ENCODE data around the gene GOSR2. TPM values are rescaled to one million over a fixed set of nuclear protein-coding genes. Genes with fewer than 3 reads are reported as not detected.

GOSR2 gene
- total RNA-seq, 1 donor from 2014 or later, result 62.2 TPM

GRCh38 chr17:46928467-46929261 is 5.7 kb downstream of the GOSR2 start:
- no peak for DNase-seq
- no peak overlapping the region for H3K27ac Mint-ChIP-seq
- no peaks in the 10 kb centered on the region for H3K27me3 Mint-ChIP-seq
- intact Hi-C loops (cut with micrococcal nuclease), result loop anchor here (5.0 kb wide), 1 partner anchor 694 kb away; no protein-coding TSS in a partner anchor
- peaks cover 45% of the 10 kb centered on the region for H3K36me3 Mint-ChIP-seq (ENCODE audit: low read depth)
- H3K9me3 Mint-ChIP-seq, result no peaks in the 10 kb centered on the region
- H3K4me3 Mint-ChIP-seq, result no peak overlapping the region
- H3K4me1 Mint-ChIP-seq, result peaks cover 35% of the 10 kb centered on the region

GRCh38 chr17:46929413-46929812 is 6.5 kb downstream of the GOSR2 start:
- H3K27ac Mint-ChIP-seq, result no peak overlapping the region
- H3K27me3 Mint-ChIP-seq, result no peaks in the 10 kb centered on the region
- intact Hi-C loops (cut with micrococcal nuclease), result loop anchor here (5.0 kb wide), 1 partner anchor 693 kb away; no protein-coding TSS in a partner anchor
- H3K4me3 Mint-ChIP-seq, result no peak overlapping the region
- H3K4me1 Mint-ChIP-seq, result peaks cover 29% of the 10 kb centered on the region
- no peaks in the 10 kb centered on the region for H3K9me3 Mint-ChIP-seq
- no peak for DNase-seq
- H3K36me3 Mint-ChIP-seq (ENCODE audit: low read depth), result peaks cover 52% of the 10 kb centered on the region

- Mint-ChIP-seq H3K36me3 (ENCODE audit: low read depth) (peaks cover 55% of the 10 kb centered on the region), H3K27me3 (no peaks in the 10 kb centered on the region), H3K4me3 (no peak overlapping the region), H3K4me1 (peaks cover 27% of the 10 kb centered on the region), H3K27ac (no peak overlapping the region), H3K9me3 (no peaks in the 10 kb centered on the region)
- no peak for DNase-seq
- intact Hi-C loops (cut with micrococcal nuclease), result no loop called here
These were observed 7.1 kb downstream of the GOSR2 start for GRCh38 chr17:46930051-46930450.

- intact Hi-C loops (cut with micrococcal nuclease), result no loop called here
- Mint-ChIP-seq H3K27ac (no peak overlapping the region), H3K27me3 (no peaks in the 10 kb centered on the region), H3K9me3 (no peaks in the 10 kb centered on the region), H3K4me3 (no peak overlapping the region), H3K4me1 (peaks cover 17% of the 10 kb centered on the region), H3K36me3 (ENCODE audit: low read depth) (peaks cover 64% of the 10 kb centered on the region)
- no peak for DNase-seq
These were observed 8.6 kb downstream of the GOSR2 start for GRCh38 chr17:46931596-46931995.

GRCh38 chr17:46935658-46936266 is 12.8 kb downstream of the GOSR2 start:
- Mint-ChIP-seq H3K4me3 (no peak overlapping the region), H3K4me1 (no peaks in the 10 kb centered on the region), H3K27me3 (no peaks in the 10 kb centered on the region), H3K27ac (no peak overlapping the region), H3K36me3 (ENCODE audit: low read depth) (peaks cover 85% of the 10 kb centered on the region), H3K9me3 (no peaks in the 10 kb centered on the region)
- DNase-seq, result no peak
- intact Hi-C loops (cut with micrococcal nuclease), result no loop called here

- H3K27me3 Mint-ChIP-seq, result no peaks in the 10 kb centered on the region
- no peaks in the 10 kb centered on the region for H3K9me3 Mint-ChIP-seq
- H3K27ac Mint-ChIP-seq, result no peak overlapping the region
These were observed 17.9 kb downstream of the GOSR2 start for GRCh38 chr17:46940692-46941404.

GRCh38 chr17:46942441-46943217 is 19.7 kb downstream of the GOSR2 start:
- no peaks in the 10 kb centered on the region for H3K9me3 Mint-ChIP-seq
- no peak overlapping the region for H3K4me3 Mint-ChIP-seq
- DNase-seq, result peak; percentile 84
- peak overlapping the region; percentile 56 for H3K27ac Mint-ChIP-seq
- H3K36me3 Mint-ChIP-seq (ENCODE audit: low read depth), result peaks cover 29% of the 10 kb centered on the region
- H3K27me3 Mint-ChIP-seq, result no peaks in the 10 kb centered on the region
- intact Hi-C loops (cut with micrococcal nuclease), result loop anchor here (5.0 to 10.0 kb wide), 2 partner anchors 60 to 98 kb away; no protein-coding TSS in a partner anchor
- peaks cover 9% of the 10 kb centered on the region for H3K4me1 Mint-ChIP-seq

More at GRCh38 chr17:46940692-46941404, 17.9 kb downstream of the GOSR2 start:
- intact Hi-C loops (cut with micrococcal nuclease), result loop anchor here (5.0 to 10.0 kb wide), 2 partner anchors 61 to 96 kb away; no protein-coding TSS in a partner anchor
- H3K4me3 Mint-ChIP-seq, result no peak overlapping the region
- peaks cover 9% of the 10 kb centered on the region for H3K4me1 Mint-ChIP-seq
- peak; percentile 91 for DNase-seq
- H3K36me3 Mint-ChIP-seq (ENCODE audit: low read depth), result peaks cover 45% of the 10 kb centered on the region

- no peak for DNase-seq
- no peaks in the 10 kb centered on the region for H3K9me3 Mint-ChIP-seq
- H3K27me3 Mint-ChIP-seq, result no peaks in the 10 kb centered on the region
- intact Hi-C loops (cut with micrococcal nuclease), result loop anchor here (5.0 to 10.0 kb wide), 2 partner anchors 59 to 98 kb away; no protein-coding TSS in a partner anchor
- H3K4me3 Mint-ChIP-seq, result no peak overlapping the region
- peaks cover 27% of the 10 kb centered on the region for H3K36me3 Mint-ChIP-seq (ENCODE audit: low read depth)
- H3K27ac Mint-ChIP-seq, result no peak overlapping the region
- H3K4me1 Mint-ChIP-seq, result peaks cover 9% of the 10 kb centered on the region
These were observed 20.2 kb downstream of the GOSR2 start for GRCh38 chr17:46943218-46943500.

GRCh38 chr17:46943501-46944393 is 20.8 kb downstream of the GOSR2 start:
- no peak for DNase-seq
- Mint-ChIP-seq H3K9me3 (no peaks in the 10 kb centered on the region), H3K36me3 (ENCODE audit: low read depth) (peaks cover 22% of the 10 kb centered on the region), H3K4me1 (peaks cover 9% of the 10 kb centered on the region), H3K27ac (no peak overlapping the region), H3K4me3 (no peak overlapping the region), H3K27me3 (no peaks in the 10 kb centered on the region)
- intact Hi-C loops (cut with micrococcal nuclease), result loop anchor here (5.0 to 10.0 kb wide), 2 partner anchors 59 to 99 kb away; no protein-coding TSS in a partner anchor

- Mint-ChIP-seq H3K4me1 (peaks cover 9% of the 10 kb centered on the region), H3K27ac (no peak overlapping the region), H3K4me3 (no peak overlapping the region), H3K9me3 (no peaks in the 10 kb centered on the region), H3K36me3 (ENCODE audit: low read depth) (peaks cover 11% of the 10 kb centered on the region), H3K27me3 (no peaks in the 10 kb centered on the region)
- DNase-seq, result no peak
- intact Hi-C loops (cut with micrococcal nuclease), result loop anchor here (5.0 to 10.0 kb wide), 2 partner anchors 57 to 100 kb away; no protein-coding TSS in a partner anchor
These were observed 22.0 kb downstream of the GOSR2 start for GRCh38 chr17:46944931-46945330.

- no peaks in the 10 kb centered on the region for H3K9me3 Mint-ChIP-seq
- intact Hi-C loops (cut with micrococcal nuclease), result loop anchor here (10.0 kb wide), 1 partner anchor 102 kb away; no protein-coding TSS in a partner anchor
- H3K36me3 Mint-ChIP-seq (ENCODE audit: low read depth), result peaks cover 1% of the 10 kb centered on the region
- no peaks in the 10 kb centered on the region for H3K27me3 Mint-ChIP-seq
- H3K4me1 Mint-ChIP-seq, result peaks cover 9% of the 10 kb centered on the region
- DNase-seq, result no peak
- H3K4me3 Mint-ChIP-seq, result no peak overlapping the region
- H3K27ac Mint-ChIP-seq, result no peak overlapping the region
These were observed 24.3 kb downstream of the GOSR2 start for GRCh38 chr17:46947216-46947615.

- peaks cover 2% of the 10 kb centered on the region for H3K4me1 Mint-ChIP-seq
- H3K27me3 Mint-ChIP-seq, result no peaks in the 10 kb centered on the region
- H3K9me3 Mint-ChIP-seq, result no peaks in the 10 kb centered on the region
- no peaks in the 10 kb centered on the region for H3K36me3 Mint-ChIP-seq (ENCODE audit: low read depth)
- no peak for DNase-seq
- H3K4me3 Mint-ChIP-seq, result no peak overlapping the region
- intact Hi-C loops (cut with micrococcal nuclease), result loop anchor here (10.0 kb wide), 1 partner anchor 104 kb away; no protein-coding TSS in a partner anchor
- H3K27ac Mint-ChIP-seq, result no peak overlapping the region
These were observed 25.6 kb downstream of the GOSR2 start for GRCh38 chr17:46948544-46948943.

All from activated CD4-positive, alpha-beta T cell treated with anti-CD3 and anti-CD28 coated beads, Interleukin-2, amount 10 ng/mL, durations not matched to agents 24 days and 14 days (primary cell).